HEK293 (cell line): ENCODE results near the gene EPS8L3.
"Not testable (repeated sequence)": the region's sequence is repeated elsewhere in the genome, so short reads cannot be mapped to it uniquely, and the experiment has no call there.

Source experiments
- CTCF ChIP-seq: fragments of 450-650 bp; formaldehyde crosslinking; IDR thresholded peaks from 2 replicates; pipeline ENCODE4 v1.5.1; 2016; ENCODE audit warnings: missing biosample characterization, missing genetic modification characterization
- ZBTB1 ChIP-seq: fragments of 450-650 bp; formaldehyde crosslinking; IDR thresholded peaks from 2 replicates; pipeline ENCODE4 v1.5.1; 2016; ENCODE audit warnings: missing biosample characterization, missing genetic modification characterization
- ZNF138 ChIP-seq: fragments of 450-650 bp; formaldehyde crosslinking; IDR thresholded peaks from 2 replicates; pipeline ENCODE4 v1.5.1; 2016; ENCODE audit warnings: missing biosample characterization, missing genetic modification characterization, borderline replicate concordance
- ZNF654 ChIP-seq: fragments of 450-650 bp; formaldehyde crosslinking; IDR thresholded peaks from 2 replicates; pipeline ENCODE4 v1.5.1; 2016; ENCODE audit warnings: low read depth, missing biosample characterization, missing genetic modification characterization

- not testable (repeated sequence) for TF ChIP-seq ZNF138; CTCF (tag by site-specific recombination); ZNF654; ZBTB1
These were observed 52.0 kb downstream of the EPS8L3 start, which contains the start of gene GSTM5 for GRCh38 chr1:109711593-109712320.
